Inflammatory macrophage (primary cell): ENCODE data around the gene ARHGAP12.
"Not testable (repeated sequence)": the region's sequence is repeated elsewhere in the genome, so short reads cannot be mapped to it uniquely, and the experiment has no call there.

ENCODE experiments used
- DNase-seq, 2 donors: peaks; one replicate each; pipeline ENCODE4 v3.0.0-alpha.2; 2020 to 2022

The ARHGAP12 gene

DNA sequence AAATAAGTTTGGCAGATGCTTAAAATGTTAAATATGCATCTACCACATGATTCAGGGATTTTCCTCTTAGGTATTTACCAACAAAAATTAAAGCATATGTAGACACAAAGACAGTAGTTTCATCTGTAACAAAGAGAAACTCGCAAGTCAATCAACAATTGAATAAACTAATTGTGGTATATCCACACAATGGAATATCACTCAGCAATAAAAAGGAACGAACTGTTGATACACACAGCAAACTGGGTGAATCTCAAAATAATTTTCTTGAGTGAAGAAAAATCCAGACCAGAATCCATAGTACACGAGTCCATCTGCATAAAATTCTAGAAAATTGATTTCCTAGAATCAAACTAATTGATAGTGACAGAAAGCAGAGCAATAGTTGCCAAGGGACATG lies 5.2 kb downstream of the ARHGAP12 start:
- DNase-seq: no peak

DNA sequence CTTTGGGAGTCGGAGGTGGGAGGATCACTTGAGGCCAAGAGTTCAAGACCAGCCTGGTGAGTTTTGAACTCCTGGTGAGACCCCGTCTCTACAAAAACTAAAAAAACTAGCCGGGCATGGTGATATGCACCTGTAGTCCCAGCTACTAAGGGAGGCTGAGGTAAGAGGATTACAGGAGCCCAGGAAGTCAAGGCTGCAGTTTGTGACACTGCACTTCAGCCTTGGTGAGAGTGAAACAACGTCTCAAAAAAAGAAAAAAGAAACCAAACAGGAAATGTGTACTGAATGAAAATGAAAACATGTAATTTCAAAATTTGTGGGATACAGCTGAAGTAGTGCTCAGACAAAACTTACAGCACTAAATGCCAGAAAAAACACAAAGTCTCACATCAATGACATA lies 7.6 kb downstream of the ARHGAP12 start:
- DNase-seq: no peak

DNA sequence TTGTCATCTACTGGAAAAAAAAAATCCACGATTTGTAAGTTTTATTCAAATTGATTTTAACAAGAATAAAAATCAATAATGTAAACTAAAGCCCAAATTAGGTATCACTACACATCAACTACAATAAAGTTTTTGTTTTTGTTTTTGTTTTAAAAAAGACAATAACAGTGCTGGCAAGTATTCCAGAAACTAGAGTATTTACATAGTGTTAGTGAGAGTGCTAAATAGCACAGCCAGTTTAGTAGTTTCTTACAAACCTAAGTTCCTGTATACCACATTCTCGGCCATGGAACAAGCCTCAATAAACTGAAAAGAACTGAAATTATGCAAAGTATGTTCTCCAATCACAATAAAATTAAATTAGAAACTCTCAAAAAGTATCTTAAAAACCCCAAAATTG lies 8.1 kb downstream of the ARHGAP12 start:
- no peak for DNase-seq

DNA sequence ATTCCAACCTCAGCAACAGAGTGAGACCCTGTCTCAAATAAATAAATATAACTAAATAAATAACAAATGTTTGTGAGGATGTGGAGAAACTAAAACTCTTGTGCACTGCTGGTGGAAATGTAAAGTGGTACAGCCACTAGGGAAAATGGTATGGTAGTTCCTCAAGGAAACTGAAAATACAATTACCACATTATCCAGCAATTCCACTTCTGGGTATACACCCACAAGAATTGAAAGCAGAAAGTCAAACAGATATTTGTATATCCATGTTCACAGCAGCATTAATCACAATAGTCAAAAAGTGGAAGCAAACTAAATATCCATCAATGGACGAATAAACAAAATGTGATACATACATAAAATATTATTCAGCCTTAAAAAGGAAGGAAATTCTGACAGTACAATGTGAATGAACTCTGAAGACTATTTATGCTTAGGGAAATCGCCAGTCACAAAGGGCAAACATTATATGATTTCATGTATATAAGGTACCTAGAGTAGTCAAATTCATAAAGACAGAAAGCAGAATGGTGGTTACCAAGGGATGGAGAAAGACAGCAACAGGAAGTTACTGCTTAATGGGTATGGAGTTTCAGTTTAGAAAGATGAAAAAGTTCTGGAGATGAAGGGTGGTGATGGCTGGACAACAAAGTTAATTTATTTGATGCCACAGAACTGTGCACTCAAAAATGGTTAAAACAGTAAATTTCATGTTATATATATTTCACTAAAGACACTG lies 9.8 kb downstream of the ARHGAP12 start:
- DNase-seq: peak; percentile 13 to 42

DNA sequence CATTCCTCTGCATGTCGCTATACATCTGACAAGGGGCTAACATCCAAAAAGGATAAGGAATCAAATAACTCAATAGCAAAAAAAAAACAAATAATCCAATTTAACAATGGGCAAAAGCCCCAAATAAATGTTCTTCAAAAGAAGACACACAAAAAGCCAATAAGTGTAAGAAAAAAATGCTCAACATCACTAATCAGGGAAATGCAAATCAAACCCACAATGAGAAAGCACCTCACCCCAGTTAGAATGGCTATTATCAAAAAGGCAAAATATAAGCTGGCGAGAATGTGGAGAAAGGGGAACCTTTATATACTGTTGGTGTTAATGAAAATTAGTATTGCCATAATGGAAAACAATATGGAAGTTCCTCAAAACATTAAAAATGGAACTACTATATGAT lies 14.3 kb downstream of the ARHGAP12 start:
- peak in 1 of 2 donors; percentile 24 for DNase-seq

DNA sequence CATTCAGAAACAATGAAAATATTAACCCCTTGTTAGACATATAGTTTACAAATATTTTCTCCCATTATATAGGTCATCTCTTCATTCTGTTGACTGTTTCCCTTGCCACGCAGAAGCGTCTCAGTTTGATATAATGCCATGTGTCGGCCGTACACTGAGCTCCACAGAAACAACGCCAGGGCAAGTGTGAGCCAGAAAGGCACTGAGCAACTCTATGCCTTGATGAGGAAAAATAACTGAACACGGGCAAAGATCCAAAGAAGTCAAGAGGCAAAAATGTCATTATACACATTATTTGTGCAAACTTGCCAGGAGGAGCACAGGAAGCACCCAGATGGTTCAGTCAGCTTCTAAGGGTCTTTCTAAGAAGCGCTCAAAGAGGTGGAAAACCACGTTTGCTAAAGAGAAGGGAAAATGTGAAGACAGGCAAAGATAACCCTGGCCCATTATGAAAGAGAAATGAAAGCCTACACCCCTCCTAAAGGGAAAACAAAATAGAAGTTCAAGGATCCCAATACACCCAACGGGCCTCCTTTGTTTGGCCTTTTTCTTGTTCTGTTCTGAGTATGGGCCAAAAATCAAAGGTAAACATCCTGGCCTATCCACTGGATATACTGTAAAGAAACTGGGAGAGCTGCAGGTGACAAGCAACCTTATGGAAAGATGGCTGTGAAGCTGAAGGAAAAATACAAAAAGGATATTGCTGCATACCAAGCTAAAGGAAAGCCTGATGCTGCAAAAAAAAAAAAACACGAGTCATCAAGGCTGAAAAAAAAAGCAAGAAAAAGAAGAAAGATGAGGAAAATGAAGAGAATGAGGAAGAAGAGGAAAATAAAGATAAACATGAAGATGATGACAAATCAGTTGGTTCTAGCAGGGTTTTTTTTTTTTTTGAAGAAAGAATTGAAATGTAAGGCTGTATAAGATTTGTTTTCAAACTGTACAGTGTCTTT lies 15.5 kb downstream of the ARHGAP12 start:
- no peak for DNase-seq

DNA sequence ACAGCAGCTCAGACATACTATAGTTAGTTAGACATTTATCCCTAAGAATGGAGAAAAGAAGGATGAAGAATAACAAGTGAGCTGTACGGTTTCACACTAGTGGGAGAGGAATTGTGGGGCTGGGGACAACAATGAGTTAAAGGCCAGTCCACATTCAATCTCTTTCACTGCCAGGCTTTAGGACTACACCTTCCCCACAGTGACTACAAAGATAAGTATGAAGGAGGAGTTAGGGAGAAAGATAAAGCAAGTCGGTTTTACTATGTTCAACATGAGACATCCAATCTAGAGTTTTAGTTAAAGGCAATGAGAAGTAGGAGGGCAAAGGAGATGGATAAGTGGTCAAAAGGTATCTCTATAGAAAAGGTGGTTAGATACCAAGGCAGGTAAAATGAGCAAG lies 16.3 kb downstream of the ARHGAP12 start:
- DNase-seq: no peak

DNA sequence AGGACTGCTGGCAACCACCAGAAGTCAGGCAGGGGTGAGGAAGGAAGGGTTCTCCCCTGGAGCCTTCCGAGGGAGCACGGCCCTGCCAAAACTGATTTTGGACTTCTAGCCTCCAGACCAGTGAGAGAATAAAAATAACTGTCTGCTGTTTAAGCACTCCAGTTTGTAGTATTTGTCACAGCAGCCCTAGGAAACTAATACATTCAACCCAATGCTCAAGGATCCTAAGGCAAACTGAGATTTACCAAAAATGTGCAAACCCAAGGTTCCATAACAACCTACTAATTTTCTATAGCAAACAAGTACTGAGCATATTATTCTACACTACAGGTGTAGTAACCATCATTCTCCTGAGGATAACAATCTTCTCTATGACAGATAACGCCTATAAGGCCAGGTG lies 18.6 kb downstream of the ARHGAP12 start:
- no peak for DNase-seq

DNA sequence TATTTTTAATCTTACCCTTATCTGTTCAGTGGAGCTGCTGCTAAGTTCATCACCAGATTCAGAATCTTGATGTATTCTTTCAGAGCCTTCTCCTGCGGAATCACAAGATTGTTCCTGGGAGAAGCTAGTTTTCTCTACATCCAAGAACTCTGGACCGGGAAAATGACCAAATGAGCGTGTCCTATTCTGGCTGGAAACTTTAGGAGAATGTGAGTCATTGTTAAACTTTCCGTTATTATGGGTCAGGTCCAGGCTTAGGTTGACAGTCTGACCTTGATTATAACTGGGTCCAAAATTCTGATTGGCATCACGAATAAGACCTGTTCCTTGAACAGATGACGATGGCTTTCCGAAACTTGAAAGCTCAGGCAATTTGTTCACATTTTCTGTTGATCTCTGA lies 20.5 kb downstream of the ARHGAP12 start:
- DNase-seq: no peak

DNA sequence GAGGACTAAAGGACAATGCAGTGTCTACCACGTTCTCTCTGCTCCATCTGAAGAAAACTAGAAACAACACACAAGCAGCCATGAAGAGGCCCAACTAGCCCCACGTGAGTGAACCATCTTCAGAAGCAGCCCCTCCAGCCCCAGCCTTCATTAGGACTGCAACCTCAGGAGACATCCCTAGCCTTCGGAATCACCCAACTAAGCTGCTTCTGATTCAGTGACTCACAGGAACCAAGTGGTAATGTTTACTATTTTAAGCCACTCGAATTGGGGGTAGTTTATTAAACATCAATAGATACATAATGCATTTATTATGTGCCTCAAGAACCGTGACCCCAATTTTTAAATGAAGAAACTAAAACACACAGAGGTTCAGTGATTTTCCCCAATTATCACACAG lies 22.6 kb downstream of the ARHGAP12 start:
- DNase-seq: no peak

DNA sequence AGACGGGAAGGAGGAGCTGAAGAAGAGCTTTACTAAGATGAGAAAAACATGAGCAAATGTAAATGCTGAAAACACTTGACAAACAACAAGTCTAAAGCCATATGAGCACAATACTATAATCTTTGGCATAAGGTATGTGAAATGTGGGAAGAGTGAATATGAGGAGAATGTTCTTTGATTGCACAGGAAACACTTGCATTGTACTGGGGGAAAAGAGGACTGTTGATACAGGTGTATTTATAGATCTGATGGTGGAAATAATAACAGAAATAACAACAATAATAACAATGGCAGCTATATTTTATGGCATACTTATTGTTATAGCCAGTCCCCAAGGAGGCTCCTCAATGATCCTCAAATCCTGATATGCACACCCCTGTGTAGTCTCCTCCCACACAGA lies 23.0 kb downstream of the ARHGAP12 start:
- no peak for DNase-seq

DNA sequence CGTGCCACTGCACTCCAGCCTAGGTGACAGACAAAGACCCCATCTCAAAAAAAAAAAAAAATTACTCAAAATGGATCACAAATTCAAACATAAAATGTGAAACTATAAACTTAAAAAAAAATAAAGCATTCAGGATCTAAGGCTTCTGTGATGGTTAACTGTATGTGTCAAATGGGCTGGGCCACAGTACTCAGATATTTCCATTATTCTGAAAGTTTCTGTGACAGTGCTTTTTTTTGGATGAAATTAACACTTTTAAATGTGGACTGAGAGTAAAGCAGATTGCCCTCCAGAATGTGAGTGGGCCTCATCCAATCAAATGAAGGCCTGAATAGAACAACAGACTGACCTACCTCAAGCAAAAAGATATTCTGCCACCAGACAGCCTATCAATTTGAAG lies 26.0 kb downstream of the ARHGAP12 start:
- DNase-seq: no peak

DNA sequence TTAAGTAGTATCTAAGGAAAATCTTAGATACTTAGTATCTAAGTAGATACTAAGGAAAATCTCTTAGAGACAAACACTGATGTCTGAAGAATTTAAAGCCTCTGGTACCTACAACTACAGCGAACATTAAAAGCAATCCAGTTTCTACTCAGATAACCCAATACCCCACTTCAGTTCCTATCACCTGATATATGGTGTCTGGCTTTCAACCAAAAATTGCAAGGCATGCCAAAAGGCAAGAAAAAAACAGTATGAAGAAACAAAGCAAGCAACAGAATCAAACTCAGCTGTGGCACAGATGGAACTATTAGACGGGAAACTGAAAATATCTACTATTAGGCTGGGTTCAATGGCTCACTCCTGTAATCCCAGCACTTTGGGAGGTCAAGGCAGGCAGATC lies 31.1 kb downstream of the ARHGAP12 start:
- no peak for DNase-seq

DNA sequence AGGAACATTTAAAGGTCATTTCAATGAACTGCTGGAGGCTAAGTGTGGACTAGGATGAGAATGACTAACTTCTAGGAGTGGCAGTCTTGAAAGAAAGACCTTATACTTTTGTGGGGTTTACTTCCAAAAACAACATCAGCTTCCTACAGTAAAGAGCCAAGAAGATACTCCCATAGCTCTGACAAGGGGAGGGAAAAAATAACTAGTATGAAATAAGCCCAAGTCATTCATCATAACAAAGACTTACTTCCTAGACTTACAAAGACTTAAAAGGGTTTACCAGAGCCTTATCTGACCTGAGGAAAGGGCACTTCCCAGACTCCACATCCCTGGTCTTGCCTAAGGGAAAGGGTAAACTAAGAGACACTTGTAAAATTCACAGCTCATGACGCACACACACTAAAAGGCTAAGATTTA lies 31.7 kb downstream of the ARHGAP12 start:
- DNase-seq: no peak

DNA sequence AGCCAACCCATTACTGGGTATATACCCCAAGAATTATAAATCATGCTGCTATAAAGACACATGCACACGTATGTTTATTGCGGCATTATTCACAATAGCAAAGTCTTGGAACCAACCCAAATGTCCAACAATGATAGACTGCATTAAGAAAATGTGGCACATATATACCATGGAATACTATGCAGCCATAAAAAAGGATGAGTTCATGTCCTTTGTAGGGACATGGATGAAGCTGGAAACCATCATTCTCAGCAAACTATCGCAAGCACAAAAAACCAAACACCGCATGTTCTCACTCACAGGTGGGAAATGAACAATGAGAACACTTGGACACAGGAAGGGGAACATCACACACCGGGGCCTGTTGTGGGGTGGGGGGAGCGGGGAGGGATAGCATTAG lies 32.9 kb downstream of the ARHGAP12 start:
- not testable (repeated sequence) for DNase-seq

DNA sequence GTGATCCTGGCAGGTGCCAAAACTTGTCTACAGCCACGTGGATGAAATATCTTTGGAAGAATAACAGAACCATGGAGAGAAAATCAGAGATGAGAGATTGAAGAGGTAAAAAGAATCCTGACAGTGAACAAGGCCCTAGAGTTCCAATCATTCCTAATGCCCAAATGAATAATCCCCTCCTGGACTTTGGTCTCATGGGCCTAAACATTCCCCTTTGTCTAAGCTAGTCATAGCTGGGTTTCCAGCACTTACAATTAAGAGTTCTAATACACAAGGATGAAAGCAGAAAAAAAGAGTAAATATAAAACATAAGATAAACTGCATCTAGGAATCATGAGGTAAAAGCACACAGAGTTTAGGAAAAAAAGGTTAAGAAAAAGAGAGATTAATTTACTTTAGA lies 40.2 kb downstream of the ARHGAP12 start:
- no peak for DNase-seq

DNA sequence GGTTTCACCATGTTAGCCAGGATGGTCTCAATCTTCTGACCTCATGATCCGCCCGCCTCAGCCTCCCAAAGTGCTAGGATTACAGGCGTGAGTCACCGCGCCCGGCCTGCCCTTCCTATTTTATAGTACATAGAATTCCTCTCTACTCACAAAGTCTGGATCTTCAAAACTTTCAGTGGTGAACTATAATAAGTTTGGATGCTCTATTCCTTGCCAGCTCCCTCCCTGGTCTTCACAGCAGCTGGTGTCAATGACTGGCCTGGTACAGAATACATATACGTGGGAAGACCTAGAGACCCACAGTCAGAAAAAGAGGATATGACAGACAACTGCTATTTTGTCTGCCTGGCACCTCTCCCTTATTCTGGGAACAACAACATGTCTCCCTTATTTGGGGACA lies 40.8 kb downstream of the ARHGAP12 start:
- DNase-seq: no peak

DNA sequence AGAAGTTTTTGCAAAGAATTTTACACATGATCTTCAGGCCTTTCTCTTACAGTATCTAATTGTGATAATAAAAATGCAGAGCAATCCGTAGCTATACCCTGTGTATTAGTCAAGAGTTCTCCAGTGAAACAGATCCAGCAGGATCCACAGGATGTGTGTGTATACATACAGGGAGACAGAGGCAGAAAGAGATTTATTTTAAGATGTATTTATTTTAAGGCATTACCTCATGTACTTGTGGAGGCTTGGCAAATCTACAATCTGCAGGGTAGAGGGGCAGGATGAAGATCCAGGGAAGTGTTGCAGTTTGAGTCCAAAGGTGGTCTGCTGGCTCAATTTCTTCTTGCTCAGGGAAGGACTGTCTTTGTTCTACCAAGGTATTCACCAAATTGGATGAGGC lies 41.7 kb downstream of the ARHGAP12 start:
- DNase-seq: no peak

DNA sequence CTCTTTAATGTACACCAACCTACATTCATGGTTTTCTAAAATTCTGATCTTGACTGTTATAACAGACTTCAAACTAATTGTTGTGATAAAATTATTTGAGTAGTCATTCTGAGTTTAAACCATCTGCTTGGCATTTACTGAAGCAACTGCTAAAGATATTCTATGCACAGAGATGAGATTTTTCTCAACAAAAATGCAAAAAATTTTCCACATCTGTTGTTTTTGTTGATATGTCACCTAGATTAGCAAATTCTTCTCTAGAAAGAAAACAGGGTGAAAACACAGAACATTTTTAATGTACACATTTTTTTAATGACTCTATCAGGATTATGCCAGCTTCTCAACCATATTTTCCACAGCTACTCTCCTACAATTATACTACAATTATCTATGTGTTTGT lies 42.7 kb downstream of the ARHGAP12 start:
- DNase-seq: no peak

DNA sequence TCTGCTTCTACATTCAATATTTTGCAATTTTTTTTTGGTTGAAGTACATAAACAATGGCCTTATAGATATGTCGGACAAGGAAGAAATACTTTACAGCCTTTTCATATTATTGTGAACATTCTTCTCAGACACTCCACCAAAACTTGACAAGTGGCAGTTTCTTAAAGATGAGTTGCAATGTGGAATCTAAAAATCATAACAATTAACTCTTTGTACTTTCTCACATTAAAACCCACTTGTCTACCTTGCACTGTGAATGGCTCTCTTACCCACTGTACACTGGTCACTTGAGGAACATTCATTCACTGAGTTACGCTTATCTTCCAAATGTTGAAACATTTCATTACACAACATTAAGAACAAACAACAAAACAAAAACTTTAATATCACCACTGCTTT lies 44.2 kb downstream of the ARHGAP12 start:
- DNase-seq: peak in 1 of 2 donors; percentile 7

DNA sequence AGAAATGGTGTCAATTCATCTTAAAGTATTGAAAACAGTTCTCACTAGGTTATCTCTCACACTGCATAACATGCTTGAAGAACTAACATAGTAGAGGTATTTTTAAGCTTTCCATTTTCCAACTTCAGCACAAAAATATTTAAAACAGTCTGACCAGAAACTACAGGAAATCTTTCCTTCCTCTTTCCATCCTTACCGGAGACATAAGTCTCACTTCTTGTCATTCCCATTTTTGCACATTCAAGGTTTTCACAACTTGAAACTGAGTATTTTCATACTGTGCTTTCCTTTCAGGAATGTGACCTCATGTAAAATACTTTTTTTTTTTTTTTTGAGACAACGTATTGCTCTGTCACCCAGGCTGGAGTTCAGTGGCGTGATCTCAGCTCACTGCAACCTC lies 45.2 kb downstream of the ARHGAP12 start:
- no peak for DNase-seq

DNA sequence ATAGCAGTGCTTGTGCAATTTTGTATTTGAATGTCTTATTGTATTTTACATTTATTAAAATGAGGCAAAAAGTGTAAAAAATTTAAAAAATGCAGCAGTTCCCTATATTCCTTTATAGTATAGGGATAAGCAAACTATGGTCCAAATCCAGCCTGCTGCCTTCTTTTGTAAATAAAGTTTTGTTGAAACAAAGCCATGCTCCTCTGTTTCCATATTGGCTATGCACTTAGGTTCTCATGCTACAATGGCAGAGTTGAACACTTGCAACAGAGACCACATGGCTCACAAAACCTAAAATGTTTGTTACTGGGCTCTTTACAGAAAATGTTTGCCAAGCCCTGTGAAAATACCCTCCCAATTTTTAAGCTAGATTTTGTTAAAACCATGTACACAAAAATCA lies 50.1 kb downstream of the ARHGAP12 start:
- DNase-seq: no peak

DNA sequence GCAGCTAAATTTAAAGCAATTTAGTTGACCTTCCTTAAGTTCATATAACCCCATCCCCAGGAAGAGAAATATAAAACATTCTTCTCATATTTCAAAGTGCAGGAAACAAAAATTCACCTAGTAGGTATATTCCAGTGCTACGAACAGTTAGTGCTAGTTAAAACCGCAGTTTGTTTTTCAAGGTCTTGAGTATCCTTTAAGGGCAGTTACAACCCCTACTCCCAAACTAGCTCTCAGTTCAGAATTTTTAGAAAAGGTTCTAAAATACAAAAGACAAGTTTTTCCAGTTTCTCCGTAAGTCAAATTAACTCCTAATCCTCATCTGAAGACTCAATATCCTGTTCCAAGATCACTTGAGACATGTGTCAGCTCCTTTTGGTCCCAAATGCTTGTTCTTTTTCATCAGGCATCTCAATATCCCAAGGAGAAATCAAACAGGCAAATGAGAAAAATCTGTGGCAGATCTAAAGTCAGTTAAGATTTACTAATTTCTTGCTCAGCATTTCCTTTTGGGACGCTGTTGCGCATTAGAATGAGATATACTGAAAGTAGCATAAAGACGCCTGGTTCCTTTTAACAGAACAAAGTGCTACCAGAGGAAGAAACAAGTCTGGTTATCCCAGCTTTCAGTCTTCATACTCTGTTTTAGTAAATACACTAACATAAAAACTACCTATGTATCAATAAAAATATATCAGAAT lies 51.8 kb downstream of the ARHGAP12 start:
- peak; percentile 29 to 57 for DNase-seq
